H9 (cell line): Measurements from ENCODE around the gene BCLAF1. TPM values are rescaled to one million over a fixed set of nuclear protein-coding genes. Genes with fewer than 3 reads are reported as not detected.

Experiments used
- DNase-seq: peaks from one replicate; pipeline ENCODE4 v3.0.0-alpha.2; 2017
- H2AFZ ChIP-seq: one replicate; pipeline ENCODE4 v1.6.1; 2013; ENCODE audit warnings: mild to moderate bottlenecking, low read length, control low read depth, moderate library complexity
- H2AK5ac ChIP-seq: 2 replicates; pipeline ENCODE4 v1.6.1; 2013; ENCODE audit warnings: low read length, control low read depth, mixed read lengths; ENCODE audit not compliant: insufficient read length
- H2BK120ac ChIP-seq: one replicate; pipeline ENCODE4 v1.6.1; 2013; ENCODE audit warnings: low read depth, mild to moderate bottlenecking, low read length, control low read depth, inconsistent platforms; ENCODE audit not compliant: poor library complexity, severe bottlenecking
- H2BK12ac ChIP-seq: 2 replicates; pipeline ENCODE4 v1.6.1; 2013; ENCODE audit warnings: low read length, control low read depth, mixed read lengths, low read depth; ENCODE audit not compliant: insufficient read length
- H2BK15ac ChIP-seq: 2 replicates; pipeline ENCODE4 v1.6.1; 2013; ENCODE audit warnings: low read depth, low read length, control low read depth
- H2BK20ac ChIP-seq: one replicate; pipeline ENCODE4 v1.6.1; 2013; ENCODE audit warnings: low read depth, mild to moderate bottlenecking, low read length, control low read depth, inconsistent platforms; ENCODE audit not compliant: poor library complexity, severe bottlenecking
- H2BK5ac ChIP-seq: 2 replicates; pipeline ENCODE4 v1.6.1; 2013; ENCODE audit warnings: low read length, control low read depth, mixed read lengths; ENCODE audit not compliant: insufficient read length
- H3K14ac ChIP-seq: 2 replicates; pipeline ENCODE4 v1.6.1; 2013; ENCODE audit warnings: low read length, control low read depth; ENCODE audit not compliant: insufficient read depth
- H3K18ac ChIP-seq: 2 replicates; pipeline ENCODE4 v1.6.1; 2013; ENCODE audit warnings: low read depth, mild to moderate bottlenecking, mixed read lengths, low read length, control low read depth; ENCODE audit not compliant: insufficient read length
- H3K23ac ChIP-seq: 2 replicates; pipeline ENCODE4 v1.6.1; 2013; ENCODE audit warnings: low read length, control low read depth, mixed read lengths, low read depth; ENCODE audit not compliant: insufficient read length
- H3K23me2 ChIP-seq: 2 replicates; pipeline ENCODE4 v1.6.1; 2013; ENCODE audit warnings: low read depth, mild to moderate bottlenecking, mixed read lengths, low read length, control low read depth; ENCODE audit not compliant: insufficient read length, poor library complexity, severe bottlenecking
- H3K27ac ChIP-seq: 2 replicates; pipeline ENCODE4 v1.5.1; 2013; ENCODE audit warnings: low read length, control low read depth, mixed read lengths, low read depth; ENCODE audit not compliant: insufficient read length
- H3K27me3 ChIP-seq: 2 replicates; pipeline ENCODE4 v1.6.1; 2013; ENCODE audit warnings: low read length, control low read depth, inconsistent platforms; ENCODE audit not compliant: insufficient read depth
- H3K4ac ChIP-seq: 2 replicates; pipeline ENCODE4 v1.6.1; 2013; ENCODE audit warnings: low read depth, mild to moderate bottlenecking, control low read depth, inconsistent platforms, low read length, moderate library complexity
- H3K4me1 ChIP-seq: 2 replicates; pipeline ENCODE4 v1.6.1; 2013; ENCODE audit warnings: low read length, control low read depth, inconsistent platforms; ENCODE audit not compliant: insufficient read depth
- H3K4me2 ChIP-seq: 2 replicates; pipeline ENCODE4 v1.6.1; 2013; ENCODE audit warnings: low read length, control low read depth, mixed read lengths; ENCODE audit not compliant: insufficient read length, insufficient read depth
- H3K56ac ChIP-seq: 2 replicates; pipeline ENCODE4 v1.6.1; 2013; ENCODE audit warnings: low read depth, mild to moderate bottlenecking, mixed read lengths, low read length, control low read depth; ENCODE audit not compliant: insufficient read length
- H3K79me1 ChIP-seq: 2 replicates; pipeline ENCODE4 v1.6.1; 2013; ENCODE audit warnings: low read depth, mild to moderate bottlenecking, moderate library complexity, low read length, control low read depth, inconsistent platforms; ENCODE audit not compliant: insufficient read depth, poor library complexity, severe bottlenecking
- H3K79me2 ChIP-seq: 2 replicates; pipeline ENCODE4 v1.6.1; 2013; ENCODE audit warnings: low read length, control low read depth, inconsistent platforms; ENCODE audit not compliant: insufficient read depth
- H3K9ac ChIP-seq: 2 replicates; pipeline ENCODE4 v1.6.1; 2013; ENCODE audit warnings: low read length, control low read depth, mixed read lengths; ENCODE audit not compliant: insufficient read length; ENCODE audit errors: extremely low read depth
- H3K9me3 ChIP-seq: one replicate; pipeline ENCODE4 v1.6.1; 2013; ENCODE audit warnings: low read depth, low read length, inconsistent platforms; ENCODE audit not compliant: control insufficient read depth
- H3T11ph ChIP-seq: one replicate; pipeline ENCODE4 v1.6.1; 2013; ENCODE audit warnings: mild to moderate bottlenecking, low read length, control low read depth, inconsistent platforms
- H4K20me1 ChIP-seq: one replicate; pipeline ENCODE4 v1.6.1; 2013; ENCODE audit not compliant: control insufficient read depth, insufficient read length, insufficient read depth
- H4K5ac ChIP-seq: 2 replicates; pipeline ENCODE4 v1.6.1; 2013; ENCODE audit warnings: low read depth, mild to moderate bottlenecking, mixed read lengths, low read length, control low read depth; ENCODE audit not compliant: insufficient read length
- H4K8ac ChIP-seq: replicated peaks from 2 replicates; pipeline ENCODE4 v1.6.1; 2013; ENCODE audit warnings: low read length, control low read depth, mixed read lengths, low read depth; ENCODE audit not compliant: insufficient read length
- H4K91ac ChIP-seq: 2 replicates; pipeline ENCODE4 v1.6.1; 2013; ENCODE audit warnings: low read depth, mild to moderate bottlenecking, moderate library complexity, mixed read lengths, low read length, control low read depth; ENCODE audit not compliant: insufficient read length
- H3K27ac Mint-ChIP-seq, 3 experiments: 2 replicates in 2 of 3; 3 replicates in 1 of 3; pipeline ENCODE4 v1.8.0; 2020 to 2021; ENCODE audit warnings: mixed read lengths in 3 of 3, mild to moderate bottlenecking in 1 of 3, moderate library complexity in 1 of 3
- H3K27me3 Mint-ChIP-seq: 2 replicates; pipeline ENCODE4 v1.8.0; 2021; ENCODE audit warnings: low read depth, mild to moderate bottlenecking, moderate library complexity, mixed read lengths
- H3K36me3 Mint-ChIP-seq, 3 experiments: 2 replicates in 2 of 3; 3 replicates in 1 of 3; pipeline ENCODE4 v1.8.0; 2020 to 2021; ENCODE audit warnings: low read depth in 3 of 3, mixed read lengths in 3 of 3; ENCODE audit not compliant: insufficient read depth in 1 of 3
- H3K4me1 Mint-ChIP-seq, 2 experiments: 2 replicates each; pipeline ENCODE4 v1.8.0; 2020; ENCODE audit warnings: mixed read lengths in 2 of 2
- H3K4me3 Mint-ChIP-seq, 2 experiments: 2 replicates in 1 of 2; 3 replicates in 1 of 2; pipeline ENCODE4 v1.8.0; 2020 to 2021; ENCODE audit warnings: mild to moderate bottlenecking in 2 of 2, mixed read lengths in 2 of 2, moderate library complexity in 1 of 2
- H3K9me3 Mint-ChIP-seq, 2 experiments: 2 replicates in 1 of 2; 3 replicates in 1 of 2; pipeline ENCODE4 v1.8.0; 2020; ENCODE audit warnings: mild to moderate bottlenecking in 2 of 2, mixed read lengths in 2 of 2, moderate library complexity in 1 of 2
- CTCF ChIP-seq: fragments of 200-600 bp; sonication (generic); conservative IDR thresholded peaks from 3 replicates; pipeline ENCODE4 v1.8.0; 2021; ENCODE audit warnings: antibody characterized with exemption, mild to moderate bottlenecking
- WGBS: extraction: QIAGEN DNeasy Blood & Tissue Kit; methylation state at CpG from one replicate; pipeline ENCODE4 v1.1.7; 2013; ENCODE audit warnings: missing lambda C conversion rate, low lambda C conversion rate, mixed read lengths; ENCODE audit not compliant: insufficient read length; ENCODE audit errors: extremely low coverage; 5-methylcytosine and 5-hydroxymethylcytosine counted together
- total RNA-seq: library from RNA; stranded (reverse); gene quantifications from 2 replicates; pipeline ENCODE4 v1.2.1, GENCODE V29; 2021

BCLAF1 gene
- total RNA-seq, 1 experiment from 2014 or later, result 257 TPM

- no peak overlapping the region for H2BK20ac ChIP-seq
- Mint-ChIP-seq H3K27me3 (no peaks in the 10 kb centered on the region; the same call in 1 of the 2 replicates), H3K36me3 (no peaks in the 10 kb centered on the region), H3K9me3 (no peaks in the 10 kb centered on the region), H3K27ac (no peak overlapping the region; a peak in 1 of 7 replicates), H3K4me3 (no peak overlapping the region), H3K4me1 (peaks cover 0 to 2% of the 10 kb centered on the region in 2 experiments; a peak in 1 of 4 replicates)
- H4K5ac ChIP-seq, result no peak overlapping the region
- no peaks in the 10 kb centered on the region for H3K23me2 ChIP-seq
- H3T11ph ChIP-seq, result no peak overlapping the region
- no peak overlapping the region for H3K27ac ChIP-seq
- no peaks in the 10 kb centered on the region for H4K20me1 ChIP-seq
- H4K8ac ChIP-seq, result no peak overlapping the region
- no peak overlapping the region for H3K4ac ChIP-seq
- no peak overlapping the region for H3K9ac ChIP-seq
- no peak overlapping the region for H2AK5ac ChIP-seq
- H3K79me2 ChIP-seq, result no peaks in the 10 kb centered on the region
- no peak overlapping the region for H3K18ac ChIP-seq
- no peak overlapping the region for H3K56ac ChIP-seq
- H4K91ac ChIP-seq, result no peak overlapping the region
- no peak for TF ChIP-seq CTCF
- WGBS, result no CpG with 5 or more reads among the region's 4 CpGs
- no peaks in the 10 kb centered on the region for H3K4me1 ChIP-seq
- DNase-seq, result no peak
- no peaks in the 10 kb centered on the region for H3K79me1 ChIP-seq
- no peaks in the 10 kb centered on the region for H3K9me3 ChIP-seq
- H2BK120ac ChIP-seq, result no peak overlapping the region
- no peak overlapping the region for H2BK15ac ChIP-seq
- no peak overlapping the region for H3K23ac ChIP-seq
- no peak overlapping the region for H2BK5ac ChIP-seq
- H2AFZ ChIP-seq, result no peak overlapping the region
- no peak overlapping the region for H3K4me2 ChIP-seq
- no peak overlapping the region for H3K14ac ChIP-seq
- H2BK12ac ChIP-seq, result no peak overlapping the region
- no peaks in the 10 kb centered on the region for H3K27me3 ChIP-seq
Observed at GRCh38 chr6:136315594-136315993, 25.9 kb upstream of the BCLAF1 start.
